ENCODE measurements around the gene SH3BP5. TPM values are rescaled to one million over a fixed set of nuclear protein-coding genes. Genes with fewer than 3 reads are reported as not detected.
"Not testable (repeated sequence)": the region's sequence is repeated elsewhere in the genome, so short reads cannot be mapped to it uniquely, and the experiment has no call there.

The SH3BP5 gene
- total RNA-seq (2014; rRNA removed; shearing (Covaris generic)), result 20.3 and 21.0 TPM in 2 replicates

GRCh38 chr3:15332405-15333098 is at the start of gene SH3BP5:
SH3BP5 (minus strand) TSS chr3:15332586; CDS start chr3:15332408, 178 bp downstream.
- peak; percentile 79 for DNase-seq (ENCODE audit: low read depth)

GRCh38 chr3:15380980-15381890 is 48.8 kb upstream of the SH3BP5 start:
- DNase-seq (ENCODE audit: low read depth), result no peak

- peak; percentile 86 for DNase-seq (ENCODE audit: low read depth)
Measured at GRCh38 chr3:15377961-15378791, 45.8 kb upstream of the SH3BP5 start.

- DNase-seq (ENCODE audit: low read depth), result no peak
Measured at GRCh38 chr3:15375461-15376000, 43.1 kb upstream of the SH3BP5 start.

- no peak for DNase-seq (ENCODE audit: low read depth)
Measured at GRCh38 chr3:15372918-15373317, 40.5 kb upstream of the SH3BP5 start.

GRCh38 chr3:15368561-15369135 is 36.3 kb upstream of the SH3BP5 start:
- no peak for DNase-seq (ENCODE audit: low read depth)

- peak; percentile 18 for DNase-seq (ENCODE audit: low read depth)
Measured at GRCh38 chr3:15367059-15367458, 34.7 kb upstream of the SH3BP5 start.

GRCh38 chr3:15364078-15364477 is 31.7 kb upstream of the SH3BP5 start:
- not testable (repeated sequence) for DNase-seq (ENCODE audit: low read depth)

GRCh38 chr3:15361494-15362214 is 29.3 kb upstream of the SH3BP5 start:
- peak; percentile 33 for DNase-seq (ENCODE audit: low read depth)

GRCh38 chr3:15360788-15361493 is 28.6 kb upstream of the SH3BP5 start:
- DNase-seq (ENCODE audit: low read depth), result peak; percentile 23

- no peak for DNase-seq (ENCODE audit: low read depth)
Measured at GRCh38 chr3:15359677-15360397, 27.5 kb upstream of the SH3BP5 start.

GRCh38 chr3:15356651-15357061 is 24.3 kb upstream of the SH3BP5 start:
- not testable (repeated sequence) for DNase-seq (ENCODE audit: low read depth)

- peak; percentile 20 for DNase-seq (ENCODE audit: low read depth)
Measured at GRCh38 chr3:15356176-15356575, 23.8 kb upstream of the SH3BP5 start.

GRCh38 chr3:15355086-15355485 is 22.7 kb upstream of the SH3BP5 start:
- DNase-seq (ENCODE audit: low read depth), result no peak

GRCh38 chr3:15354485-15354884 is 22.1 kb upstream of the SH3BP5 start:
- no peak for DNase-seq (ENCODE audit: low read depth)

GRCh38 chr3:15350141-15350540 is 17.8 kb upstream of the SH3BP5 start:
- DNase-seq (ENCODE audit: low read depth), result no peak

GRCh38 chr3:15349438-15349837 is 17.1 kb upstream of the SH3BP5 start:
- not testable (repeated sequence) for DNase-seq (ENCODE audit: low read depth)

GRCh38 chr3:15348246-15348645 is 15.9 kb upstream of the SH3BP5 start:
- no peak for DNase-seq (ENCODE audit: low read depth)

- no peak for DNase-seq (ENCODE audit: low read depth)
Measured at GRCh38 chr3:15347737-15348110, 15.3 kb upstream of the SH3BP5 start.

All from Daoy (cell line).